BLaER1 treated with 17β-estradiol and CSF1 and Interleukin-3, amounts not matched to agents 10 nM and 100 nM (cell line): ENCODE measurements around the gene KMT2C.
A peak's percentile ranks its signal among the peaks of the same experiment; 100 is the strongest.
"Not testable (repeated sequence)": the region's sequence is repeated elsewhere in the genome, so short reads cannot be mapped to it uniquely, and the experiment has no call there.

ENCODE experiments used
- H3K27ac ChIP-seq, 11 experiments: shearing (Covaris generic); formaldehyde crosslinking; 2 replicates each; pipeline ENCODE4 v1.8.1; 2022
- H3K27me3 ChIP-seq, 11 experiments: shearing (Covaris generic); formaldehyde crosslinking; 2 replicates each; pipeline ENCODE4 v1.8.1; 2022
- H3K36me3 ChIP-seq, 11 experiments: shearing (Covaris generic); formaldehyde crosslinking; 2 replicates each; pipeline ENCODE4 v1.8.1; 2022
- H3K4me1 ChIP-seq, 10 experiments: shearing (Covaris generic); formaldehyde crosslinking; 2 replicates each; pipeline ENCODE4 v1.8.1; 2022
- H3K4me2 ChIP-seq, 11 experiments: shearing (Covaris generic); formaldehyde crosslinking; 2 replicates each; pipeline ENCODE4 v1.8.1; 2022
- H3K4me3 ChIP-seq, 10 experiments: shearing (Covaris generic); formaldehyde crosslinking; 2 replicates each; pipeline ENCODE4 v1.8.1; 2022
- H3K9ac ChIP-seq, 11 experiments: shearing (Covaris generic); formaldehyde crosslinking; 2 replicates each; pipeline ENCODE4 v1.8.1; 2022
- H3K9me3 ChIP-seq, 11 experiments: shearing (Covaris generic); formaldehyde crosslinking; replicated peaks in 1 of 11; 2 replicates each; pipeline ENCODE4 v1.8.1; 2022
- H4K20me1 ChIP-seq, 11 experiments: shearing (Covaris generic); formaldehyde crosslinking; 2 replicates each; pipeline ENCODE4 v1.8.1; 2022
- Cebpa-rat ChIP-seq, 11 experiments: shearing (Covaris generic); IDR thresholded peaks; 2 replicates each; pipeline ENCODE4 v1.8.1; 2022

KMT2C gene

DNA sequence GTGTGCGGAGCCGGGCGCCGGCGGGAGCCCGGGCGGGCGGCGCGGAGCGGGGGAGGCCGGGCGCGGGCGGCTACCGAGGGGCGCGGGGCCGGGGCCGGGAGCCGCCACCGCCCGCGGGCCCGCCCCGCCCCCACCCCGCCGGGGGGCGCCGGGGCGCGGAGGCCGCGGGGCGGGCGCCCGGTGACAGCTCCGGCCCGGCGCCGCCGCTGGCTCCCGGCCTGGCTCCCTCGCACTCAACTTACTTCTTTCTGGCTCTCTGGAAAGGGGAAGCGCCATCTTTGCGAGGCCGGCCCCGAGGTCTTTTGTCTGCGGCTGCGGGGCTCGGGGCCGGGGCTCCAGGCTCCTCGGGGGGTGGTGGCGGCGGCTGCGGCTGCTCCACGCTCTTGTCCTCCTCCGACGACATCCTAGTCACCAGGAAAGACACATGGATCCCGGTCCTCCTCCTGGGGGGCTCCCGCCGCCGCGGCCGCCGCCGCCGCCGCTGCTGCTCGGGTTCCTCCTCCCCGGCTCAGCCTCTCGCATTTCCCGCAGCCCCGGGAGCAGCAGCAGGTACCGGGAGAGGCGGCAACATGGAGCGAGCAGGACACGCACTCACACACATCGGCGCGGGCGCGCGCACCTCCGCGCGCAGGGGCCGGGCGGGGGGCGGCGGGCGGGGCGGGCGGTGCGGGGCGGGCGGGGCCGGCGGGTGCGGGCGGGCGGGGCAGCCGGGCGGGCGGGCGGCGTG, at the start of gene KMT2C:
Gene KMT2C, minus strand, starts transcription at position 620 of the 727 bp plus-strand sequence. Its CDS starts 217 bp downstream, at position 403.
- Histone ChIP-seq H3K27me3 (no peaks in the 10 kb centered on the region), H3K9ac (peak within 1 kb of the TSS; percentile 92 to 99 (median 97)), H4K20me1 (peaks cover 33 to 47% (median 45%) of the 10 kb centered on the region in 11 experiments; a peak in 21 of 22 replicates), H3K4me1 (peaks cover 16 to 39% (median 34%) of the 10 kb centered on the region in 10 experiments), H3K36me3 (no peaks in the 10 kb centered on the region), H3K27ac (peak within 1 kb of the TSS; percentile 90 to 98 (median 95)), H3K4me3 (peak within 1 kb of the TSS; percentile 81 to 94 (median 90)), H3K9me3 (no peaks in the 10 kb centered on the region), H3K4me2 (peak within 1 kb of the TSS; percentile 76 to 98 (median 86))
- TF ChIP-seq Cebpa-rat (IDR thresholded peaks at IDR 0.05) = no peak

DNA sequence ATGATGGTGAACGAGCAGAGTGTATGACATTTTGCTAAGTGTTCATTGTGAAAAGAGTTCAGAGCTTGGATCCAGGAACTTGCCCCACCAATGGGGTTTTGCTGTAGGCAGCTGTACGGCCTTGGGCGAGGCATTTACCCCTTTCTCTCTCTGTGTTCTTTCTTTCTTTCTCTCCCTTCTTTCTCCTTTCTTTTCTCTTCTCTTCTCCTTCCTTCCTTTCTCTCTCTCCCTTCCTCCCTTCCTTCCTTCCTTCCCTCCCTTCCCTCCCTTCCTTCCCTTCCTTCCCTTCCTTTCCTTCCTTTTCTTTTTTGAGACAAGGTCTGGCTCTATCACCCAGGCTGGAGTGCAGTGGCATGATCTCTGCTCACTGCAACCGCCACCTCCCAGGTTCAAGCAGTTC, 45.3 kb upstream of the KMT2C start:
- Histone ChIP-seq H4K20me1 (no peaks in the 10 kb centered on the region), H3K4me3 (no peak overlapping the region), H3K9me3 (no peaks in the 10 kb centered on the region), H3K9ac (no peak overlapping the region), H3K4me2 (no peak overlapping the region), H3K27ac (no peak overlapping the region), H3K4me1 (no peaks in the 10 kb centered on the region), H3K27me3 (no peaks in the 10 kb centered on the region), H3K36me3 (no peaks in the 10 kb centered on the region)
- no peak for TF ChIP-seq Cebpa-rat (IDR thresholded peaks at IDR 0.05)

GRCh38 chr7:152480664-152481063, 44.9 kb upstream of the KMT2C start:
- Histone ChIP-seq H3K27ac (no peak overlapping the region), H3K4me1 (no peaks in the 10 kb centered on the region), H4K20me1 (no peaks in the 10 kb centered on the region), H3K27me3 (no peaks in the 10 kb centered on the region), H3K9me3 (0 out of 22 replicates have a peak, but pooled peaks cover 0 to 1% (median 0%) of the 10 kb centered on the region in 11 experiments), H3K9ac (no peak overlapping the region), H3K4me2 (no peak overlapping the region), H3K36me3 (no peaks in the 10 kb centered on the region), H3K4me3 (no peak overlapping the region)
- no peak for TF ChIP-seq Cebpa-rat (IDR thresholded peaks at IDR 0.05)

DNA sequence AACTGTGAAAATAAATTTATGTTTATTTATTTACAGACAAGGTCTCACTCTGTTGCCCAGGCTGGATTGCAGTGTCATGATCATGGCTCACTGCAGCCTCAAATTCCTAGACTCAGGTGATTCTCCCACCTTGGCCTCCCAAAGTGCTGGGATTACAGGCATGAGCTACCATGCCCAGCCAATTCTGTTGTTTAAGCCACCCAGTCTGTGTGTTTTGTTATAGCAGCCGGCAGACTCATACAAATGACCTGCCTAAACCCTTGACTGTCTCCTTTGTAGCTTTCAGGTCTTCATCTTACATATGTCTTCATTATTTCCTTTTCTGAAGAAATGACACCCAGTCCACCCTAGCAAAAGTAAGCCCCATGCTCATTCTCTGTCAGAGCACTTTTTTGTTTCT, 43.8 kb upstream of the KMT2C start:
- H3K9me3 ChIP-seq = peaks cover 0 to 11% (median 0%) of the 10 kb centered on the region in 11 experiments; a peak in 2 of 22 replicates
- TF ChIP-seq Cebpa-rat (IDR thresholded peaks at IDR 0.05) = no peak
- H3K4me3 ChIP-seq = no peak overlapping the region
- no peak overlapping the region for H3K27ac ChIP-seq
- H3K36me3 ChIP-seq = no peaks in the 10 kb centered on the region
- no peak overlapping the region for H3K4me2 ChIP-seq
- H3K9ac ChIP-seq = no peak overlapping the region
- no peaks in the 10 kb centered on the region for H3K4me1 ChIP-seq
- H4K20me1 ChIP-seq = no peaks in the 10 kb centered on the region
- no peaks in the 10 kb centered on the region for H3K27me3 ChIP-seq

- Histone ChIP-seq H3K36me3 (no peaks in the 10 kb centered on the region), H3K27ac (no peak overlapping the region), H4K20me1 (no peaks in the 10 kb centered on the region), H3K9me3 (peaks cover 0 to 13% (median 2%) of the 10 kb centered on the region in 11 experiments; a peak in 8 of 22 replicates), H3K27me3 (no peaks in the 10 kb centered on the region), H3K9ac (no peak overlapping the region), H3K4me3 (no peak overlapping the region), H3K4me1 (no peaks in the 10 kb centered on the region), H3K4me2 (no peak overlapping the region)
- no peak for TF ChIP-seq Cebpa-rat (IDR thresholded peaks at IDR 0.05)
Measured at GRCh38 chr7:152478140-152478539, 42.3 kb upstream of the KMT2C start.

DNA sequence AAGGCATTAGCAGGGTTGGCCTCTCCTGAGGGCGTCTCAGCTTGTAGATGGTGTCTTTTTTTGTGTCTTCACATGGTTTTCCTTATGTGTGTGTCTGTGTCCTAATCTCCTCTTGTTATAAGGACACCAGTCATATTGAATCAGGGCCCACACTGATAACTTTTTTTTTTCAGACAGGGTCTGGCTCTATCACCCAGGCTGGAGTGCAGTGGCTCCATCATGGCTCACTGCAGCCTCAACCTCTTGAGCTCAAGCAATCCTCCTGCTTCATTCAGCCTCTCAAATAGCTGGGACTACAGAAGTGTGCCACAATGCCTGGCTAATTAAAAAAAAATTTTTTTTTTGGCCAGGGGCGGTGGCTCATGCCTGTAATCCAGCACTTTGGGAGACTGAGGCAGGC, 41.3 kb upstream of the KMT2C start:
- no peaks in the 10 kb centered on the region for H4K20me1 ChIP-seq
- no peaks in the 10 kb centered on the region for H3K27me3 ChIP-seq
- H3K4me1 ChIP-seq = no peaks in the 10 kb centered on the region
- H3K36me3 ChIP-seq = no peaks in the 10 kb centered on the region
- no peak overlapping the region for H3K4me3 ChIP-seq
- H3K9ac ChIP-seq = no peak overlapping the region
- no peak overlapping the region for H3K4me2 ChIP-seq
- TF ChIP-seq Cebpa-rat (IDR thresholded peaks at IDR 0.05) = no peak
- H3K27ac ChIP-seq = no peak overlapping the region
- peaks cover 7 to 23% (median 13%) of the 10 kb centered on the region in 11 experiments for H3K9me3 ChIP-seq

- Histone ChIP-seq H3K4me3 (no peak overlapping the region), H3K9me3 (peaks cover 12 to 29% (median 18%) of the 10 kb centered on the region in 11 experiments), H3K4me1 (no peaks in the 10 kb centered on the region), H3K27ac (no peak overlapping the region), H4K20me1 (no peaks in the 10 kb centered on the region), H3K9ac (no peak overlapping the region), H3K27me3 (no peaks in the 10 kb centered on the region), H3K4me2 (no peak overlapping the region), H3K36me3 (no peaks in the 10 kb centered on the region; a peak in 1 of 22 replicates)
- TF ChIP-seq Cebpa-rat (IDR thresholded peaks at IDR 0.05) = no peak
Measured at GRCh38 chr7:152476551-152476950, 40.7 kb upstream of the KMT2C start.

GRCh38 chr7:152471023-152471620, 35.3 kb upstream of the KMT2C start:
- not testable (repeated sequence) for H3K36me3 ChIP-seq, H3K4me3 ChIP-seq, H4K20me1 ChIP-seq, H3K9ac ChIP-seq, H3K27me3 ChIP-seq, H3K4me2 ChIP-seq, H3K27ac ChIP-seq, H3K4me1 ChIP-seq
- peaks cover 36 to 63% (median 46%) of the 10 kb centered on the region in 11 experiments for H3K9me3 ChIP-seq

GRCh38 chr7:152470251-152471022, 34.6 kb upstream of the KMT2C start:
- not testable (repeated sequence) for H3K4me3 ChIP-seq, H3K36me3 ChIP-seq, H3K4me2 ChIP-seq, H3K27ac ChIP-seq, H3K4me1 ChIP-seq, H4K20me1 ChIP-seq, H3K27me3 ChIP-seq, H3K9ac ChIP-seq
- H3K9me3 ChIP-seq = peaks cover 36 to 63% (median 46%) of the 10 kb centered on the region in 11 experiments

DNA sequence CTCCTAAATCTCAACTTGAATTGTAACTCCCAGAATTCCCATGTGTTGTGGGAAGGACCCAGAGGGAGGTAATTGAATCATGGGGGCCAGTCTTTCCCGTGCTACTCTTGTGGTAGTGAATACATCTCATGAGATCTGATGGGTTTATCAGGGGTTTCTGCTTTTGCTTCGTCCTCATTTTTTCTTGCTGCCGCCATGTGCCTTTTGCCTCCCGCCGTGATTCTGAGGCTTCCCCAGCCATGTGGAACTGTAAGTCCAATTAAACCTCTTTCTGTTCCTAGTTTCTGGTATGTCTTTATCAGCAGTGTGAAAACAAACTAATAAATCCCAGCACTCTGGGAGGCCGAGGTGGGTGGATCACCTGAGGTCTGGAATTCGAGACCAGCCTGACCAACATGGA, 33.8 kb upstream of the KMT2C start:
- not testable (repeated sequence) for H3K4me2 ChIP-seq, H4K20me1 ChIP-seq, H3K9ac ChIP-seq, H3K4me3 ChIP-seq, H3K27me3 ChIP-seq, H3K4me1 ChIP-seq, H3K36me3 ChIP-seq, H3K27ac ChIP-seq
- peaks cover 36 to 55% (median 46%) of the 10 kb centered on the region in 11 experiments for H3K9me3 ChIP-seq
